ENCODE data around the gene CCRL2.
"Not testable (repeated sequence)": the region's sequence is repeated elsewhere in the genome, so short reads cannot be mapped to it uniquely, and the experiment has no call there.

- not testable (repeated sequence) for TF ChIP-seq POLR2A, CTCF (IDR thresholded peaks at IDR 0.05)
These were observed 24.8 kb downstream of the CCRL2 start for GRCh38 chr3:46431905-46432304.
